GM20000 (cell line): ENCODE data around the gene NOS1AP.

Source experiments
- DNase-seq: peaks from one replicate; pipeline ENCODE4 v3.0.0; 2012; ENCODE audit warnings: low spot score
- TF ChIP-seq, protein P1 (sequence below): IDR thresholded peaks from 2 replicates; pipeline ENCODE4 v1.5.1; 2012; ENCODE audit warnings: mild to moderate bottlenecking, control low read depth; ENCODE audit errors: extremely low read depth, missing control alignments

Gene NOS1AP

GRCh38 chr1:162240577-162240976 lies 171.1 kb downstream of the NOS1AP start:
- DNase-seq, result no peak

GRCh38 chr1:162242804-162243203 lies 173.3 kb downstream of the NOS1AP start:
- no peak for DNase-seq
- TF ChIP-seq, protein P1, sequence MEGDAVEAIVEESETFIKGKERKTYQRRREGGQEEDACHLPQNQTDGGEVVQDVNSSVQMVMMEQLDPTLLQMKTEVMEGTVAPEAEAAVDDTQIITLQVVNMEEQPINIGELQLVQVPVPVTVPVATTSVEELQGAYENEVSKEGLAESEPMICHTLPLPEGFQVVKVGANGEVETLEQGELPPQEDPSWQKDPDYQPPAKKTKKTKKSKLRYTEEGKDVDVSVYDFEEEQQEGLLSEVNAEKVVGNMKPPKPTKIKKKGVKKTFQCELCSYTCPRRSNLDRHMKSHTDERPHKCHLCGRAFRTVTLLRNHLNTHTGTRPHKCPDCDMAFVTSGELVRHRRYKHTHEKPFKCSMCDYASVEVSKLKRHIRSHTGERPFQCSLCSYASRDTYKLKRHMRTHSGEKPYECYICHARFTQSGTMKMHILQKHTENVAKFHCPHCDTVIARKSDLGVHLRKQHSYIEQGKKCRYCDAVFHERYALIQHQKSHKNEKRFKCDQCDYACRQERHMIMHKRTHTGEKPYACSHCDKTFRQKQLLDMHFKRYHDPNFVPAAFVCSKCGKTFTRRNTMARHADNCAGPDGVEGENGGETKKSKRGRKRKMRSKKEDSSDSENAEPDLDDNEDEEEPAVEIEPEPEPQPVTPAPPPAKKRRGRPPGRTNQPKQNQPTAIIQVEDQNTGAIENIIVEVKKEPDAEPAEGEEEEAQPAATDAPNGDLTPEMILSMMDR, result no peak

More at GRCh38 chr1:162240577-162240976, 171.1 kb downstream of the NOS1AP start:
- TF ChIP-seq, protein P1, result no peak

DNA sequence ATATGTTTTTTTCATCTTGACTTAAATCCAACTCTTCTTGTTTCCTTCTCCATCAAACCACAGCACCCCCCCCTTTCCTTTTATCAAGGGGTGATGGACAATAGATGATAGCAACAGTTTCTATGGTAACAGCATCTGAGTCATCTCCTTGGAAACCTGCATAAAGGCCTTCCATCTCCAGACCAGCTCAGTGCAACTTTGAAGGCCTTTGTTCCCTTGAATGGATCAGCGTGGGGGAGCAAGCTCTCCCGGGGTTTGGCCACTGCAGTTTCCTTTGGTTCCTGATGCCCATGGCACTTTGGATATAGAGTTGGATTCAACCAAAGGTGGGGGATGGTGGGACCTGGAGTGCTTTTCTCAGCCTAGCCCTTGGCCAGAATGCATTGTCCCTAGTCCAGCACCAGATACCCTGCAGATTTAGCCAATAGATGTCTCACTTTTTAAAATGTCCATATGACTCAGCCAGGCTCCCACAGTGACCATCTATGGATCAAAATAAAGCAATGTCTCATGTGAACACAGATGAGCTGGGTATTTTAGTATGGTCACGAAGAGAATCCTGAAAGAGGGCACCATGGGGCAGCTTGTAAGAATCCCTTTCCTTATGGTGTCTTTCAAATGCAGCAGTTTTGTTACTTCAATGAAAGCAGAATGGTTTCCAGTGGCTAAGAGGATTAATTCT lies 179.5 kb downstream of the NOS1AP start:
- DNase-seq, result no peak
- TF ChIP-seq, protein P1, result no peak

DNA sequence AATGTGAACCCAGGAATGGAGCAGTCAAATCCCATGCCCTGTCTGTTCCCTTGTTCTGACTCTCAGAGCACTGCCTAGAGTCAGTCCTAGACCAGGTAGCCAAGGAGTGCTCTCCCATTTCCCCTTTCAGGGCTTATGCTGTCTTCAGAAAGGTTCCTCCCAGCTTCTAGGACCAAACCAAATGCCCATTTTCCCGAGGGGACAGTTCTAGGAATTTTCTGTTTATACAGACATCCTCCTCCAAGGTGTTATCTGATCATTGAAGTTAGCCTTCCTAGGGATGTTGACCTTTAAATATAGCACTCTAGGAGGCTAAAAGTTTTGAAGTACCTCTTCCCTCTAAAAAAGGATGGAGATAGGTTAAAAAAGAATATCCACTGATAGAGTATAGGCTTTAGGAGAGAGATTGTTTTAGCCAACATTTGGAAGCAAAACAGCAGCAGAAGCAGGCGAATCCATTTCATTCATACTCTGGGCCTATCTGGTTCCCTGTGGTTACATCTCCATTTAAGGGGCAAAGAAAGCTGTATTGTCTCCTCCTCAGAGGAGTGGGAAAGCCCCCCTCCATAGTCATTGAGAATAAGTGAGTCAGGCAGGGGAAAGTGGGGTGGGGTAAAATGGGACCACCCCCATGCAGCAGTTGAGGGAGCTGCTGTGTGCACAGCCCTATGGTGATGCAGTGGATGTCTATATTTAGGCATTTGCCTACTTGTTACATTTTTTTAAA lies 180.7 kb downstream of the NOS1AP start:
- TF ChIP-seq, protein P1, result no peak
- DNase-seq, result no peak

- no peak for DNase-seq
- TF ChIP-seq, protein P1, result no peak
Measured at GRCh38 chr1:162251102-162251501, 181.6 kb downstream of the NOS1AP start.

DNA sequence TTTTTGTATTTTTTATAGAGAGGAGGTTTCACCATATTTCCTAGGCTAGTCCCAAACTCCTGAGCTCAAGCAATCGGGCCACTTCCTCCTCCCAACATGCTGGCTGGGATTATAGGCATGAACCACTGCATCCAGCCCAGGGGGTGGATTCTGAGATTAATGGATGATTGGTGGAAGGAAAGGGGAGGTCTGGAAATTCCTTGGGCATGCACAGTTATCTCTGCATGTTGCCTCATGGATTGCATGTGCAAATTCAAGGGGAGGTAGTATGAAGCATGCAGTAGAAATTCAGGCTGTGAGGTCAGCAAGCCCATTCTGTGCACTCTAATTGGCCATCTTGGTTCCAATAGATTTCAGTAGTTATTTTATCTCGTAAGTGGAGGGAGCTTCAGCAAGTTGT lies 182.7 kb downstream of the NOS1AP start:
- no peak for DNase-seq
- TF ChIP-seq, protein P1, result no peak

DNA sequence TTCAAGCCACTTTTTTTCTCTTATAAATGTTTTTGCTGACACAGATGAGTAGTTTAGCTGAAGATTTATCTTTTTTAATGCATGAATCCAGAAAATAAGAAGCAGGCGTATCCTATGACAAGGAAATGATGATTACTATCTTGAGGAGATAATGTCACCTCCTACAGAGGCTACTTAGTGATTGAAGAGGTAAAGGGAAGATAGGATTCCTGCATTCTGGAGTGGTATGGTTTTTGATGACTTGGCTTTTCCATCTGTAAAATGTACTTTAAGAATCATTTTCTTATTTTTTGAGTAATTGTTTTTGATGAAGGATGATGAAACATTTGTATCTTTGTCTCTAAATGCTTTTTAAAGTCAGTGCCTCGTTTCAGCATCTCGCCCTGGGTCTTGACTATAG lies 184.3 kb downstream of the NOS1AP start:
- DNase-seq, result no peak
- TF ChIP-seq, protein P1, result no peak
